ENCODE data around the gene GALNT17. TPM values are rescaled to one million over a fixed set of nuclear protein-coding genes. Genes with fewer than 3 reads are reported as not detected.
"Not testable (repeated sequence)": the region's sequence is repeated elsewhere in the genome, so short reads cannot be mapped to it uniquely, and the experiment has no call there.

Gene GALNT17
- total and polyA plus RNA-seq, 12 donors: 15.1 to 87.0 (median 55.4) TPM

GRCh38 chr7:71210220-71210619, 78.3 kb downstream of the GALNT17 start:
- TF ChIP-seq, protein P1, sequence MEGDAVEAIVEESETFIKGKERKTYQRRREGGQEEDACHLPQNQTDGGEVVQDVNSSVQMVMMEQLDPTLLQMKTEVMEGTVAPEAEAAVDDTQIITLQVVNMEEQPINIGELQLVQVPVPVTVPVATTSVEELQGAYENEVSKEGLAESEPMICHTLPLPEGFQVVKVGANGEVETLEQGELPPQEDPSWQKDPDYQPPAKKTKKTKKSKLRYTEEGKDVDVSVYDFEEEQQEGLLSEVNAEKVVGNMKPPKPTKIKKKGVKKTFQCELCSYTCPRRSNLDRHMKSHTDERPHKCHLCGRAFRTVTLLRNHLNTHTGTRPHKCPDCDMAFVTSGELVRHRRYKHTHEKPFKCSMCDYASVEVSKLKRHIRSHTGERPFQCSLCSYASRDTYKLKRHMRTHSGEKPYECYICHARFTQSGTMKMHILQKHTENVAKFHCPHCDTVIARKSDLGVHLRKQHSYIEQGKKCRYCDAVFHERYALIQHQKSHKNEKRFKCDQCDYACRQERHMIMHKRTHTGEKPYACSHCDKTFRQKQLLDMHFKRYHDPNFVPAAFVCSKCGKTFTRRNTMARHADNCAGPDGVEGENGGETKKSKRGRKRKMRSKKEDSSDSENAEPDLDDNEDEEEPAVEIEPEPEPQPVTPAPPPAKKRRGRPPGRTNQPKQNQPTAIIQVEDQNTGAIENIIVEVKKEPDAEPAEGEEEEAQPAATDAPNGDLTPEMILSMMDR (IDR thresholded peaks at IDR 0.05): no peak
- DNase-seq: no peak
- H3K27me3 ChIP-seq: no peaks in the 10 kb centered on the region
- no peak overlapping the region for H3K27ac ChIP-seq
- H3K36me3 ChIP-seq: no peaks in the 10 kb centered on the region
- H3K4me1 ChIP-seq: peaks cover 0 to 8% (median 0%) of the 10 kb centered on the region in 9 donors
- intact Hi-C loops (cut with DNase I): no loop called here
- ATAC-seq: no peak
- no peak overlapping the region for H3K4me3 ChIP-seq
- peaks cover 0 to 11% (median 5%) of the 10 kb centered on the region in 11 donors for H3K9me3 ChIP-seq
- 70 to 79% methylated on average over 5 of the region's 5 CpGs for WGBS, 2 donors

DNA sequence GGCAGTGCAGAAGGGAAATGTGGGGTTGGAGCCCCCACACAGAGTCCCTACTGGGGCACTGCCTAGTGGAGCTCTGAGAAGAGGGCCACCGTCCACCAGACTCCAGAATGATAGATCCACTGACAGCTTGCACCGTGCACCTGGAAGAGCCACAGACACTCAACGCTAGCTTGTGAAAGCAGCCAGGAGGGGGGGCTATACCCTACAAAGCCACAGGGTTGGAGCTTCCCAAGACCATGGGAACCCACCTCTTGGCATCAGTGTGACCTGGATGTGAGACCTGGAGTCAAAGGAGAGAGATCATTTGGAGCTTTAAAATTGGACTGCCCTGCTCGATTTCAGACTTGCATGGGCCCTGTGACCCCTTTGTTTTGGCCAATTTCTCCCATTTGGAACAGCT, 80.5 kb downstream of the GALNT17 start:
- H3K27me3 ChIP-seq; DNase-seq; H3K36me3 ChIP-seq; H3K4me1 ChIP-seq; H3K4me3 ChIP-seq; intact Hi-C loops (cut with DNase I); H3K27ac ChIP-seq; ATAC-seq: not testable (repeated sequence)
- WGBS, 2 donors: 89 to 90% methylated on average over 4 of the region's 4 CpGs
- H3K9me3 ChIP-seq: peaks cover 0 to 11% (median 5%) of the 10 kb centered on the region in 11 donors

GRCh38 chr7:71216211-71216610, 84.3 kb downstream of the GALNT17 start:
- no peaks in the 10 kb centered on the region for H3K27me3 ChIP-seq
- TF ChIP-seq, protein P1 (IDR thresholded peaks at IDR 0.05): no peak
- no peaks in the 10 kb centered on the region for H3K36me3 ChIP-seq
- 91 to 94% methylated on average over 4 of the region's 4 CpGs for WGBS, 2 donors
- H3K9me3 ChIP-seq: peaks cover 0 to 37% (median 13%) of the 10 kb centered on the region in 11 donors
- H3K4me1 ChIP-seq: peaks cover 0 to 4% (median 0%) of the 10 kb centered on the region in 9 donors
- no peak overlapping the region for H3K27ac ChIP-seq
- H3K4me3 ChIP-seq: no peak overlapping the region
- intact Hi-C loops (cut with DNase I): no loop called here
- ATAC-seq (no peak), DNase-seq (no peak)

DNA sequence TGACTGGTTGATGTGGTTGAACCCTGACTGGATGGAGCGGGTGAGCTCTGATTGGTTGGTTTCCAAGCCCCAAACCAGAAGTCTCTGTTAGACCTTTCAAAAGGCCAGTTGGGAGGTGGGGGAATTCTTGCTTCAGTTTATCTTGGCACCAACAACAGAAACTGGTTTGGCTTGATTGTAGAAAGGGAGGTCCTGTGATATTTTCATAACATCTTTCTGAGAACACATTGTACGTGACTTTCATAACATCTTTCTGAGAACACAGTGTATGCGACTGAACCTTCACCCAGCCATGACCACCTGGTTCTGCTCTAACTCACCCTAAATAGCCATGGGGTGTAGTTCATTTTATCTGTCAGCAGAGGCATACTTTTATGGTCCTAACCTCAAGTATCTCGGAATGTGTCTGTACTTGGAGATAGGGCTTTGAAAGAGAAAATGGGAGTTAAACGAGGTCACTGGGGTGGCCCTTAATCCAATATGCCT, 88.3 kb downstream of the GALNT17 start:
- H3K27ac ChIP-seq: peak overlapping the region; percentile 4 to 83 (median 58)
- no peak overlapping the region for H3K4me3 ChIP-seq
- 42 to 48% methylated on average over 5 of the region's 5 CpGs for WGBS, 2 donors
- peaks cover 0 to 4% (median 0%) of the 10 kb centered on the region in 9 donors for H3K4me1 ChIP-seq
- H3K9me3 ChIP-seq: peaks cover 0 to 35% (median 8%) of the 10 kb centered on the region in 11 donors
- H3K27me3 ChIP-seq: no peaks in the 10 kb centered on the region
- peak; percentile 44 to 97 (median 91) for ATAC-seq
- DNase-seq: no peak
- intact Hi-C loops (cut with DNase I): loop anchor here in 2 of 10 donors (5.0 kb wide), 2 partner anchors 83 to 88 kb away; partner anchors contain the start of gene GALNT17 (in 1 of the 2)
- TF ChIP-seq, protein P1 (IDR thresholded peaks at IDR 0.05): peak in 3 of 9 donors; percentile 15 to 27 (median 26)
- no peaks in the 10 kb centered on the region for H3K36me3 ChIP-seq

GRCh38 chr7:71221049-71221448, 89.1 kb downstream of the GALNT17 start:
- DNase-seq (no peak), ATAC-seq (no peak)
- TF ChIP-seq, protein P1 (IDR thresholded peaks at IDR 0.05): no peak
- 5 to 100% methylated on average over 1 of the region's 1 CpG for WGBS, 2 donors
- Histone ChIP-seq H3K4me3 (no peak overlapping the region), H3K27me3 (no peaks in the 10 kb centered on the region), H3K4me1 (peaks cover 0 to 4% (median 0%) of the 10 kb centered on the region in 9 donors), H3K36me3 (no peaks in the 10 kb centered on the region), H3K27ac (peak overlapping the region in 9 of 10 donors; percentile 4 to 83 (median 70)), H3K9me3 (peaks cover 0 to 35% (median 8%) of the 10 kb centered on the region in 11 donors)
- intact Hi-C loops (cut with DNase I): loop anchor here in 2 of 10 donors (5.0 kb wide), 2 partner anchors 84 to 89 kb away; partner anchors contain the start of gene GALNT17 (in 1 of the 2)
